ENCODE measurements around the gene RNF40.
A peak's percentile ranks its signal among the peaks of the same experiment; 100 is the strongest.

RNF40 gene

DNA sequence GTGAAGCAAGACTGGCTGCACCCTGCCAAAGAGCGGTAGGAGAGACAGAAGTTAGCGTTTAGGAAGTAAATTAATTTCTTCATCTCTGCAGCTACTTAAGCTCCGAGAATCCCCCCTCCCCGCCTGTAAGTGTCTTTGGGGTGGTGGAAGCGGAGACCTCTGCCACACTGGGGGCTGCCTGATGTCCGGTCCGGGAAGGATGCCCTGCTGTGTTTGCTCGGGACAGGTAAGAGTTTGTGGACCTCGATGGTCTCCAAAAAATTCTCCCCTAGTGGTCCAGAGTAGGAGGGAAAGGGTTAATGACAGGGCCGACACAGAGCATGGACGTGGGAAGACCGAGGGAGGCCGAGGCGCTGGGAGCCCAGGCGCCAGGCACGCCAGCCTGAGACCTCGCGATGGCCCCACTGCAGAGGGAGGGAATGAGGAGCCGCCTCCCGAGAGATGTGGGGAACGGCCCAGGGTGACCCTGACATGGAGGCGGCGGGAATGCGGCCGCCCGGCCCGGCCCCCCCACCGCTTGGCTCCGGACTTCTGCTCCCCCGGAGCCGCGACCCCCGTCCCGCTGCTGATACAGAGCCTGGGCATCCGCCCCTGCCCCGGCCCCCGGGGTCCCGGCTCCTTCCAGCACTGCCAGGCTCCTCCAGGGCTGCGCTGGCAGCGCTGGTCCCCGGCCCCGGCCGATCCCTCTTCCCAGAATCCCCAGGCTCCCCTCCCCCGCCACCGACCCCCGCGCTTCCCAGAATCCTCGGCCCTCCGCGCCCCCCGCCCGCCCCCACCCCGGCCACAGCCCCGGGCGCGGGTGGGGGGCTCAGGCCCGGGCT lies 24.2 kb downstream of the RNF40 start:
- Histone ChIP-seq H3K27ac (ENCODE audit: low read length) (peak overlapping the region; percentile 82), H3K4me3 (ENCODE audit: low read depth in 1 of 2, low read length in 2 of 2) (peak overlapping the region; percentile 71 to 76), H3K9me3 (ENCODE audit: control insufficient read depth in 1 of 2, low read length in 2 of 2) (no peaks in the 10 kb centered on the region), H3K27me3 (ENCODE audit: low read depth, low read length) (no peaks in the 10 kb centered on the region), H3K36me3 (ENCODE audit: control insufficient read depth in 1 of 2, insufficient read depth in 2 of 2, low read length in 2 of 2) (peaks cover 0 to 30% of the 10 kb centered on the region in 2 donors), H3K4me1 (ENCODE audit: control insufficient read depth in 1 of 2, insufficient read depth in 2 of 2, low read length in 2 of 2) (peaks cover 7 to 18% of the 10 kb centered on the region in 2 donors)

DNA sequence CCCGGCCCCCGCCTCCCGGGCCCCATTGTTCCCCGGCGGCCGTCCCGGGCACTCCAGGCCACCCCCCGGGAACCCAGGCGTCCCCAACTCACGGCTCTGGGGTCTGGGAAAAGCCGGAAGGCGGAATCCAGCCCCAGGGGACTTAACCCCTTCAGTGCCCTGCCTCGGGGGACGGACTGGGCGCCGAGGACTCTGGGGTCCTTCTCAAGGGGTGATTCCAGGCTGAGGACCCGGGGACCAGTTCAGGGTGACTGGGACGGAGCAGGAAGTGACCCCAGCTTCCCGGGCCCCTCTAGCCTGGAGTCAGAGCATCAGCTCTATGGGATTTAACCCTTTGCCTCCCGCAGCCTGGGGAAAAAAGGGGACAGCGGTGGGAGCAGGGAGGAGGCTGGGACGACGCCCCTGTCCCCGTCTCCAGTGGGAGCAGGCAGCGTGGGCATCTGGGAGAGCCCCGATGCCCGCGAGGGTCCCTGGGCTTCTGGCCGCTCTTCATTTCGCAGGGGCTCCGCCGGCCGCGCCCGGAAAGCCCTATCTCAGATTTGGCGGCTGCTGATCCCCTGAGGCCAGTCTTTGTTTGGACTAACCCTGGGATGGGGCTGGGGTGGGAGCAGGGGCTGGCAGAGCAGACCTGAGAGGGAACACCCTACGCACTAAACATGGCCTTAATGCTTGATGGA lies 25.0 kb downstream of the RNF40 start, which contains the start of gene ZNF629:
ZNF629 (minus strand) TSS at position 270 of the 677 bp plus-strand sequence. CDS start 2,723 bp downstream, outside the sequence.
- no peaks in the 10 kb centered on the region for H3K27me3 ChIP-seq (ENCODE audit: low read depth, low read length)
- H3K9me3 ChIP-seq (ENCODE audit: control insufficient read depth in 1 of 2, low read length in 2 of 2): no peaks in the 10 kb centered on the region
- peaks cover 7 to 18% of the 10 kb centered on the region in 2 donors for H3K4me1 ChIP-seq (ENCODE audit: control insufficient read depth in 1 of 2, insufficient read depth in 2 of 2, low read length in 2 of 2)
- H3K27ac ChIP-seq (ENCODE audit: low read length): peak within 1 kb of the TSS; percentile 82
- peaks cover 0 to 23% of the 10 kb centered on the region in 2 donors for H3K36me3 ChIP-seq (ENCODE audit: control insufficient read depth in 1 of 2, insufficient read depth in 2 of 2, low read length in 2 of 2)
- H3K4me3 ChIP-seq (ENCODE audit: low read depth in 1 of 2, low read length in 2 of 2): peak within 1 kb of the TSS; percentile 71 to 76

DNA sequence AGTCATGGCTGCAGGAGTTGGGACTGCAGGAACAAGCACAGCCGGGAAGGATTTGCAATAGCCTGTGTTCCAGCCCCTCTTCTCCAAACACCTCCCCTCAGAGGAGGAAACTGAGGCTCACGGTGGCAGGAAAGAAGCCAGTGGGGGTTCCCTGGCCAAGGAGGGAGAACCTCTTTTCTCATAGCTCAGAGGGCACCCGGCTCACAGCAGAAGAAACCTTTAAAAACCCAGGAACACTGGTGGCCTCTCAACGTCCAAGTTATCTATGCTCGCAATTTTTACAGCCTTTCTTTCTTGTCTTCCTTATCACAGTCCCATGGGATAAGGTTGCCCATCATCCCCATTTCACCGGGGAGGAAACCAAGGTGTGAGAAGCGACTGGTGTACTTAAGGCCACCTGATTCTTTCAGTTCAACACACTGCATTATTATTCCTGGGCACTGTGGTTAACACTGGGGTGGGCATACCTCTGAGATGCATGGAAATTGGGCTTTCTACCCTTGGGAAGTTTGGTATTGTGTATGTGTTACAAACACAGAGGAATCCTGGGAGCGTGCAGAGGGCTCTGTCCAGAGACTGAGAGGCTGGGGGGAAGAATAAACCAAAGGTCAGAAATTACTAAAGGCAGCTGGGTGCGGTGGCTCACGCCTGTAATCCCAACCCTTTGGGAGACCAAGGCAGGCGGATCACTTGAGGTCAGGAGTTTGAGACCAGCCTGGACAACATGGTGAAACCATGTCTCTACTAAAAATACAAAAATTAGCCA lies 25.7 kb downstream of the RNF40 start:
- H3K9me3 ChIP-seq (ENCODE audit: control insufficient read depth in 1 of 2, low read length in 2 of 2): no peaks in the 10 kb centered on the region
- H3K4me3 ChIP-seq (ENCODE audit: low read depth in 1 of 2, low read length in 2 of 2): peak overlapping the region; percentile 71 to 76
- H3K27ac ChIP-seq (ENCODE audit: low read length): peak overlapping the region; percentile 82
- no peaks in the 10 kb centered on the region for H3K27me3 ChIP-seq (ENCODE audit: low read depth, low read length)
- peaks cover 0 to 16% of the 10 kb centered on the region in 2 donors for H3K36me3 ChIP-seq (ENCODE audit: control insufficient read depth in 1 of 2, insufficient read depth in 2 of 2, low read length in 2 of 2)
- H3K4me1 ChIP-seq (ENCODE audit: control insufficient read depth in 1 of 2, insufficient read depth in 2 of 2, low read length in 2 of 2): peaks cover 7 to 18% of the 10 kb centered on the region in 2 donors

DNA sequence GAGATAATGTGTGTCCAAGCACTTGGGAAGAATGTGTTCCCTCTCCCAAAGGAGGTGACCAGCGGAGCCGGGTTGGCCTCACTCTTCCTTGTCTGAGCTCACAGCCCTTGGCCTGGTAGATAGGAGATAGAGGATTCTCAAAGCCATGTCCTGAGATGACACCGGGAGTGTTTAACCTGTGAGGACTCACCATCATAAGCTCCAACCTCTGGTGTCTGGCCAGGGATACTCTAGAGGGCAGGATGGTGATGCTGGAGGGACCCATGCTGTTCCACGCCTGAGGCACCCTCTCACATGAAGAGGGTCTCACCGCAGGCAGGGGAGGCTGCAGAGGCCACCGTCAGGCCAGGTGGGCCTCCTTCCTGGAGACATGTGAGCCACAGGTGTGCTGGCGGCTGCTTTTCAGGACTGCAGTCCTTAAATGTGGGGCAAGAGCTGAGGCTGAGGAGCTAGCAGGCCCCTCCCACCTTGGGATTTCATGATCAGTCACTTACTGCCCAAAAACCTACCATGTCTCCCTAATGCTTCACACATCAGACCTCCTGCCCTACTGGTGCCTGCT lies 31.5 kb downstream of the RNF40 start:
- Histone ChIP-seq H3K9me3 (ENCODE audit: control insufficient read depth in 1 of 2, low read length in 2 of 2) (no peaks in the 10 kb centered on the region), H3K36me3 (ENCODE audit: control insufficient read depth in 1 of 2, insufficient read depth in 2 of 2, low read length in 2 of 2) (no peaks in the 10 kb centered on the region), H3K27ac (ENCODE audit: low read length) (no peak overlapping the region), H3K27me3 (ENCODE audit: low read depth, low read length) (no peaks in the 10 kb centered on the region), H3K4me1 (ENCODE audit: control insufficient read depth in 1 of 2, insufficient read depth in 2 of 2, low read length in 2 of 2) (no peaks in the 10 kb centered on the region), H3K4me3 (ENCODE audit: low read depth in 1 of 2, low read length in 2 of 2) (no peak overlapping the region)

DNA sequence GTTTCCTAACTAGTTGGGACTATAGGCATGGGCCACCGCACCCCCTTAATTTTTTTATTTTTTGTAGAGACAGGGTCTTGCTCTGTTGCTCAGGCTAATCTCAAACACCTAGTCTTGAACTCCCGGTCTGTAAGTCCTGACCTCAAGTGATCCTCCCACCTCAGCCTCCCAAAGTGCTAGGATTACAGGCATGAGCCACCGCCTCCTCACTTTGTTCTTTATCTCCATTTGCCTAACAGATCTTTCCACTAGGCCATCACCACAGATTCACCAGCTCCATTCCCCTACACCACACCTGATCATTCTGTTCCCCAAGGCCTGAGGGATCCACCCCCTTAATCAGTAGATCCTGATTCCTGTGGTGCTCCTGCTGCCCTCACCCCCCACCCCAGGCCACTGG lies 32.5 kb downstream of the RNF40 start:
- Histone ChIP-seq H3K36me3 (ENCODE audit: control insufficient read depth in 1 of 2, insufficient read depth in 2 of 2, low read length in 2 of 2) (no peaks in the 10 kb centered on the region), H3K27ac (ENCODE audit: low read length) (no peak overlapping the region), H3K9me3 (ENCODE audit: control insufficient read depth in 1 of 2, low read length in 2 of 2) (no peaks in the 10 kb centered on the region), H3K4me1 (ENCODE audit: control insufficient read depth in 1 of 2, insufficient read depth in 2 of 2, low read length in 2 of 2) (no peaks in the 10 kb centered on the region), H3K27me3 (ENCODE audit: low read depth, low read length) (no peaks in the 10 kb centered on the region), H3K4me3 (ENCODE audit: low read depth in 1 of 2, low read length in 2 of 2) (no peak overlapping the region)

DNA sequence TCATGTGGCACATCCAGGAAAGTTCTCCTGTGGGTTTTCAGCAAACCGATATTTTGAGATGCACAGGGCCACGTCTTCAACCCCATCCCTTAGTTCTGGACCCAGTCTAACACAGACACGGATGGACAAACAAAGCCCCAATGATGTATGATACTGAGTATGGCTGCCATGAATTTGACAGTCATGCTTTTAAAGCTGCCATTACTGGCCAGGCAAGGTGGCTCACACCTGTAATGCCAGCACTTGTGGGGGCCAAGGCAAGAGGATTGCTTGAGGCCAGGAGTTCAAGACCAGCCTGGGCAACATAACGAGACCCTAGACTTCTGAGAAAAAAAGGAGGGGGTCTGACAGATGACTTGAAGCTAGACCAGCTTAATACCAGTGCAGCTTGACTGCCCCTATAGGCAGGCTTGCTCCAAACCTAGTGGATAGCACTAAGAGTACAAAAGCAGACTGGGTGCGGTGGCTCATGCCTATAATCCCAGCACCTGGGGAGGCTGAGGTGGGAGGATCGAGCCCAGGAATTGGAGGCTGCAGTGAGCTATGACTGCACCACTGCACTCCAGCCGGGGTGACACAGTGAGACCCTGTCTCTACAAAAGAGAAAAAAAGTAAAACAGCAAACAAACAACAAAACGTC lies 35.7 kb downstream of the RNF40 start:
- no peak overlapping the region for H3K27ac ChIP-seq (ENCODE audit: low read length)

DNA sequence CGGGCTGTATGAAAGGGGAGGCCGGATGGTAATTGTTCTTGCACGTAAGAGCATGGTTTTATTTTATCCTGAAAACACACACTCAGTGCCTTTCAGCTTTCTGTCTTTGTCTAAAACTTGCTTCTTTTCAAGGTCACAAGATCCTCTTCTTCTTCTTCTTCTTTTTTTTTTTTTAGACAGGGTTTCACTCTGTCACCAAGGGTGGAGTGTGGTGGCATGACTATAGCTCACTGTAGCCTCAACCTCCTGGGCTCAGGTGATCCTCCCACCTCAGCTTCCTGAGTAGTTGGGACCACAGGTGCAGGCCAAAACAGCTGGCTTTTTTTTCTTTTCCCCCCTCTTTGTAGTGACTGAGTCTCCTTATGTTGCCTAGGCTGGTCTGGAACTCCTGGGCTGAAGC lies 40.8 kb downstream of the RNF40 start:
- no peak overlapping the region for H3K27ac ChIP-seq (ENCODE audit: low read length)
- H3K36me3 ChIP-seq (ENCODE audit: control insufficient read depth in 1 of 2, insufficient read depth in 2 of 2, low read length in 2 of 2): no peaks in the 10 kb centered on the region
- H3K27me3 ChIP-seq (ENCODE audit: low read depth, low read length): no peaks in the 10 kb centered on the region
- H3K4me3 ChIP-seq (ENCODE audit: low read depth in 1 of 2, low read length in 2 of 2): no peak overlapping the region
- H3K4me1 ChIP-seq (ENCODE audit: control insufficient read depth in 1 of 2, insufficient read depth in 2 of 2, low read length in 2 of 2): peaks cover 4 to 10% of the 10 kb centered on the region in 2 donors
- H3K9me3 ChIP-seq (ENCODE audit: control insufficient read depth in 1 of 2, low read length in 2 of 2): no peaks in the 10 kb centered on the region

More for the DNA sequence above, 35.7 kb downstream of the RNF40 start:
- no peak overlapping the region for H3K4me3 ChIP-seq (ENCODE audit: low read depth in 1 of 2, low read length in 2 of 2)
- no peaks in the 10 kb centered on the region for H3K27me3 ChIP-seq (ENCODE audit: low read depth, low read length)
- no peaks in the 10 kb centered on the region for H3K9me3 ChIP-seq (ENCODE audit: control insufficient read depth in 1 of 2, low read length in 2 of 2)
- H3K36me3 ChIP-seq (ENCODE audit: control insufficient read depth in 1 of 2, insufficient read depth in 2 of 2, low read length in 2 of 2): no peaks in the 10 kb centered on the region
- H3K4me1 ChIP-seq (ENCODE audit: control insufficient read depth in 1 of 2, insufficient read depth in 2 of 2, low read length in 2 of 2): no peaks in the 10 kb centered on the region

DNA sequence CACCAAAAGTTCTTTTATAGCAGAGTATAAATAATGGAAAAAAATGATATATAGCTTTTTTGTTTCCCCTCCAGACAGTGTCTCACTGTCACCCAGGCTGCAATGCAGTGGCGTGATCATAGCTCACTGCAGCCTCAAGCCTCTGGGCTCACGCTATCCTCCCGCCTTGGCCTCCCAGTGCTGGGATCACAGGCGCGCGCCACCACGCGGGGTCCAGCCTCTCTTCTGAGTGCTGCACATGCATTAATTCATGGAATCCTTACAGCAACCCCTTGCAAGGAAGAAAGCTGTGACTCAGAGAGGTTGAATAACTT lies 42.9 kb downstream of the RNF40 start:
- Histone ChIP-seq H3K27ac (ENCODE audit: low read length) (peak overlapping the region; percentile 90), H3K36me3 (ENCODE audit: control insufficient read depth in 1 of 2, insufficient read depth in 2 of 2, low read length in 2 of 2) (no peaks in the 10 kb centered on the region), H3K4me3 (ENCODE audit: low read depth in 1 of 2, low read length in 2 of 2) (peak overlapping the region; percentile 81 to 90), H3K27me3 (ENCODE audit: low read depth, low read length) (no peaks in the 10 kb centered on the region), H3K4me1 (ENCODE audit: control insufficient read depth in 1 of 2, insufficient read depth in 2 of 2, low read length in 2 of 2) (peaks cover 4 to 10% of the 10 kb centered on the region in 2 donors), H3K9me3 (ENCODE audit: control insufficient read depth in 1 of 2, low read length in 2 of 2) (no peaks in the 10 kb centered on the region)

DNA sequence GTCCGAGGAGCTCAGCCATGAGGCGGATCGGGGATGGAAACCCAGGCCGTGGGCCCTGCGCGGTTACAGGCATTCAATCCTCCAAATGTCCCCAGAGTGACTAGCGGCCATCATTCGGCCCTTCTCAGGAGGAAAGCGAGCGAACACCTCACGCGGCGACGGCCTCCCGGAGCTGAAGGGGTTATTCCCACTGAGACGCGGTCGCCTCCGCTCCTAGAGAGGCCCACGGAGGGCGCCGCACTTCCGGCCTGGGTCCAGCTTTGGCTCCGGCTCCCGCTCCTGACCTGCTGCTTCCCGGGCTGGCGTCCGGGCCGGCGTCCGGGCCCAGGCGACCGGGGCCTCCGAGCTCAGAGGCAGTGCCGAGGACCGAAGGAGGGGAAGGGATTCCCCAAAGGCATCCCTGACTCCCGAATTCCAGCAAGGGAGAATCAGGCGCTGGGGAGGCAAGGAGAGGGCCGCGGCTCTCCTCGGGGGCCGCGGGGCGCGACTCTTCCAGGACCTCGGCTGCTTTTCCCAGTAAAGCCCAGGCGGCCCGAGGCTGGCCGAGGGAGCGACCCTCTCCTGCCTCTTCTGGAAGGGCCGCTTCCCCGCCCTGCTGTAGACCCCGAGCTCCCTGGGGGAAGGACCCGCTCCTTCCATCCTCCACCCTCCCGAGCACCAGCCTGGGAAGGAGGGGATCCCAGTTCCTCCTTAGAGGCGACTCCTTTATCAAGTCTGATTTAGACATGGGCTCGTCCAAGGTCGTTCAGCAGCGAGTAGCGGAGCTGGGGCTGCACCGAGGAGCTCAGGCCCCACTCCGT lies 43.4 kb downstream of the RNF40 start:
- peaks cover 4 to 10% of the 10 kb centered on the region in 2 donors for H3K4me1 ChIP-seq (ENCODE audit: control insufficient read depth in 1 of 2, insufficient read depth in 2 of 2, low read length in 2 of 2)
- no peaks in the 10 kb centered on the region for H3K9me3 ChIP-seq (ENCODE audit: control insufficient read depth in 1 of 2, low read length in 2 of 2)
- H3K27ac ChIP-seq (ENCODE audit: low read length): peak overlapping the region; percentile 90
- no peaks in the 10 kb centered on the region for H3K27me3 ChIP-seq (ENCODE audit: low read depth, low read length)
- H3K36me3 ChIP-seq (ENCODE audit: control insufficient read depth in 1 of 2, insufficient read depth in 2 of 2, low read length in 2 of 2): no peaks in the 10 kb centered on the region
- peak overlapping the region; percentile 81 to 90 for H3K4me3 ChIP-seq (ENCODE audit: low read depth in 1 of 2, low read length in 2 of 2)

DNA sequence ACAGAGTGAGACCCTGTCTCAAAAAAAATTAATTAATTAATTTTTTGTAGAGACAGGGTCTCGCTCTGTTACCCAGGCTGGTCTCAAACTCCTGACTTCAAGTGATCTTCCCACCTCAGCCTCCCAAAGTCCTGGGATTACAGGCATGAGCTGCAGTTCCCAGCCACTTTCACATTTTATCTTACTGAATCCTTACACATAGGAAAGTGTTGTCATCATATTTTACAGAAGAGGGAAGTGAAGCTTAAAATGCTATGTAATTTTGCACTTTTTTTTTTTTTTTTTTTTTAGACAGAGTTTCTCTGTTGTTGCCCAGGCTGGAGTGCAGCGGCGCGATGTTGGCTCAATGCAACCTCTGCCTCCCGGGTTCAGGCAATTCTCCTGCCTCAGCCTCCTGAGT lies 46.0 kb downstream of the RNF40 start:
- Histone ChIP-seq H3K27me3 (ENCODE audit: low read depth, low read length) (no peaks in the 10 kb centered on the region), H3K4me3 (ENCODE audit: low read depth in 1 of 2, low read length in 2 of 2) (no peak overlapping the region), H3K36me3 (ENCODE audit: control insufficient read depth in 1 of 2, insufficient read depth in 2 of 2, low read length in 2 of 2) (no peaks in the 10 kb centered on the region), H3K4me1 (ENCODE audit: control insufficient read depth in 1 of 2, insufficient read depth in 2 of 2, low read length in 2 of 2) (peaks cover 4 to 10% of the 10 kb centered on the region in 2 donors), H3K27ac (ENCODE audit: low read length) (no peak overlapping the region), H3K9me3 (ENCODE audit: control insufficient read depth in 1 of 2, low read length in 2 of 2) (no peaks in the 10 kb centered on the region)

Data from muscle layer of duodenum (tissue), 2 donors.